HCT116 (cell line): ENCODE data around the gene RECK. TPM values are rescaled to one million over a fixed set of nuclear protein-coding genes. Genes with fewer than 3 reads are reported as not detected.

Experiments used
- ATAC-seq: fragments of 200-7000 bp; cut with Tn5 transposase; 2 replicates; pipeline ENCODE4 v1.9.1; 2020; ENCODE audit warnings: mild to moderate bottlenecking, moderate library complexity
- BruUV-seq: library from RNA; stranded (reverse); fragments of 400-500 nt; replicated peaks from 2 replicates; lab custom pipeline; 2021; lab: Mats Ljungman, UMichigan
- CTCF ChIA-PET: fragments of 300-600 bp; sonication (Branson Sonifier 250); formaldehyde crosslinking; loops from one replicate; lab custom pipeline; 2021; ENCODE audit warnings: antibody characterized with exemption; lab: Charles Lee
- POLR2A ChIA-PET: fragments of 300-600, 350-600 bp; sonication (Branson Sonifier 250); formaldehyde crosslinking; loops from one replicate; lab custom pipeline; 2021; ENCODE audit warnings: antibody characterized with exemption; lab: Charles Lee
- RAD21 ChIA-PET, 2 experiments: fragments of 300-600 bp; sonication (Branson Sonifier 250); formaldehyde crosslinking; loops; one replicate each; lab custom pipeline; 2023; ENCODE audit warnings: low total read pairs in 2 of 2; ENCODE audit not compliant: uncharacterized antibody in 2 of 2, unreplicated experiment in 2 of 2, low non-redundant PET in 1 of 2; lab: Charles Lee
- DNase-seq: peaks from one replicate; pipeline ENCODE4 v3.0.0-alpha.2; 2010; ENCODE audit warnings: low read depth, low spot score
- H2AFZ ChIP-seq: fragments of 200-600 bp; shearing (Covaris generic), sonication (generic); 2 replicates; pipeline ENCODE4 v1.6.1; 2017; ENCODE audit warnings: low read depth, mixed run types, mixed read lengths, antibody characterized with exemption, low read length; ENCODE audit not compliant: poor library complexity, severe bottlenecking
- H3K27ac ChIP-seq: 2 replicates; pipeline ENCODE4 v1.5.1; 2012; ENCODE audit warnings: low read depth, low read length
- H3K27me3 ChIP-seq: fragments of 200-600 bp; sonication (generic); 2 replicates; pipeline ENCODE4 v1.6.1; 2016; ENCODE audit warnings: mixed run types, low read length, mixed read lengths; ENCODE audit not compliant: insufficient read depth
- H3K36me3 ChIP-seq, 2 experiments: fragments of 200-500 bp in 1 of 2; fragments of 200-600 bp in 1 of 2; sonication (Bioruptor generic) in 1 of 2; sonication (generic) in 1 of 2; 2 replicates each; pipeline versions ENCODE4 v1.5.1 to v1.6.1; 2014 to 2016; ENCODE audit warnings: low read length in 2 of 2, inconsistent platforms in 1 of 2, mixed read lengths in 1 of 2, mixed run types in 1 of 2; ENCODE audit not compliant: insufficient read depth in 2 of 2, control insufficient read depth in 1 of 2
- H3K4me1 ChIP-seq, 2 experiments: fragments of 200-600 bp in 1 of 2; sonication (generic) in 1 of 2; 2 replicates each; pipeline versions ENCODE4 v1.5.1 to v1.6.1; 2012 to 2017; ENCODE audit warnings: low read length in 2 of 2, inconsistent platforms in 1 of 2, mild to moderate bottlenecking in 1 of 2, mixed read lengths in 1 of 2, mixed run types in 1 of 2, moderate library complexity in 1 of 2; ENCODE audit not compliant: insufficient read depth in 2 of 2, control insufficient read depth in 1 of 2
- H3K4me2 ChIP-seq: fragments of 200-600 bp; sonication (generic); 2 replicates; pipeline ENCODE4 v1.6.1; 2017; ENCODE audit warnings: mixed run types, low read length, mixed read lengths
- H3K4me3 ChIP-seq, 2 experiments: fragments of 200-600 bp in 1 of 2; sonication (generic) in 1 of 2; replicated peaks in 1 of 2; 2 replicates each; pipeline ENCODE4 v1.5.1; 2011 to 2016; ENCODE audit warnings: low read length in 2 of 2, control low read depth in 1 of 2, low read depth in 1 of 2, mild to moderate bottlenecking in 1 of 2, mixed read lengths in 1 of 2, mixed run types in 1 of 2
- H3K79me2 ChIP-seq: fragments of 200-600 bp; sonication (generic); 2 replicates; pipeline ENCODE4 v1.6.1; 2017; ENCODE audit warnings: mild to moderate bottlenecking, mixed run types, low read length, moderate library complexity, mixed read lengths; ENCODE audit not compliant: insufficient read depth
- H3K9ac ChIP-seq: fragments of 200-600 bp; sonication (generic); 2 replicates; pipeline ENCODE4 v1.6.1; 2016; ENCODE audit warnings: low read length, mixed read lengths
- H3K9me2 ChIP-seq: fragments of 200-600 bp; sonication (generic), shearing (Covaris generic); 2 replicates; pipeline ENCODE4 v1.6.1; 2017; ENCODE audit warnings: mixed run types, mild to moderate bottlenecking, moderate library complexity; ENCODE audit not compliant: insufficient read depth
- H3K9me3 ChIP-seq, 2 experiments: fragments of 200-500 bp in 1 of 2; fragments of 200-600 bp in 1 of 2; sonication (Bioruptor generic) in 1 of 2; sonication (generic) in 1 of 2; 2 replicates each; pipeline ENCODE4 v1.6.1; 2014 to 2017; ENCODE audit warnings: low read length in 2 of 2, mixed read lengths in 2 of 2, inconsistent platforms in 1 of 2, low read depth in 1 of 2, mild to moderate bottlenecking in 1 of 2, mixed run types in 1 of 2, moderate library complexity in 1 of 2; ENCODE audit not compliant: control insufficient read depth in 1 of 2, insufficient read depth in 1 of 2
- H4K20me1 ChIP-seq: fragments of 200-600 bp; sonication (generic), shearing (Covaris generic); 2 replicates; pipeline ENCODE4 v1.6.1; 2017; ENCODE audit warnings: mixed run types, mild to moderate bottlenecking, moderate library complexity; ENCODE audit not compliant: insufficient read depth
- CEBPB ChIP-seq: IDR thresholded peaks from 2 replicates; pipeline ENCODE4 v1.6.1; 2012; ENCODE audit warnings: low read depth
- EZH2phosphoT487 ChIP-seq: fragments of 200-600 bp; IDR thresholded peaks from 2 replicates; pipeline ENCODE4 v1.6.1; 2018; ENCODE audit warnings: antibody characterized with exemption, borderline replicate concordance
- POLR2AphosphoS5 ChIP-seq: IDR thresholded peaks from 2 replicates; pipeline ENCODE4 v1.6.1; 2011; ENCODE audit warnings: mild to moderate bottlenecking, low read depth, low read length, moderate library complexity
- SP1 ChIP-seq: IDR thresholded peaks from 2 replicates; pipeline ENCODE4 v1.6.1; 2012; ENCODE audit warnings: low read depth
- TCF7L2 ChIP-seq: IDR thresholded peaks from 2 replicates; pipeline ENCODE4 v1.7.0; 2011; ENCODE audit warnings: borderline replicate concordance, inconsistent platforms; ENCODE audit not compliant: insufficient read depth, insufficient read length; ENCODE audit errors: extremely low read depth
- ZBTB33 ChIP-seq: IDR thresholded peaks from 2 replicates; pipeline ENCODE4 v1.6.1; 2011; ENCODE audit warnings: mild to moderate bottlenecking, low read length, moderate library complexity; ENCODE audit not compliant: insufficient replicate concordance; ENCODE audit errors: extremely low read depth
- intact Hi-C: fragments of 100-400 bp; cut with micrococcal nuclease; formaldehyde crosslinking; loops from 2 replicates; pipeline ENCODE4 v1.10.0; 2022
- total RNA-seq: library from RNA; stranded (reverse); gene quantifications from one replicate; pipeline ENCODE4 v1.2.1, GENCODE V29; 2021; ENCODE audit not compliant: unreplicated experiment
- TF ChIP-seq, protein P1 (sequence below): IDR thresholded peaks from 2 replicates; pipeline ENCODE4 v1.6.1; 2012

The RECK gene
- total RNA-seq, 1 experiment from 2014 or later: 3.8 TPM

DNA sequence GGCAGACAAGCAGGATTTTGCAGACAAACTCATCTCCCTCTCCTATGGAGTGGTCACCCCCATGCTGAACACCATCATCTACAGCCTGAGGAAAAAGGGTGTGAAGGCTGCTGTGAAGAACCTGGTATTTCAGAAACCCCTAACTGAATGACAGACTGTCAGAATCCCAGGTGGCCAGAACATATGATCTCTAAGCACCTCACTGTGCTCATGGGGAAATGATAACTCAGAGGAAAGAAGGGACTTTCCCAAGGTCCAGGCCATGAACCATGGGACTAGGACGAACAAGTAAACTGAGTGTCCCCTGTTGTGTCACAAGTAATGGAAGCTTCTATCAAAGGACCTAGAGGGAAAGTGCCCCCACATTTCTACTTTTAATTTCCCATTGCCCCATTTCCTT, 14.7 kb upstream of the RECK start:
- ChIA-PET RAD21 (no interaction called here), CTCF (interaction anchor here (0.6 to 2.9 kb wide), 4 partner anchors 13 to 942 kb away, joined by 3 to 46 read pairs (median 4); partner anchors contain the start of gene FANCG), POLR2A (no interaction called here)
- TF ChIP-seq SP1 (no peak), CEBPB (no peak), TCF7L2 (no peak), POLR2AphosphoS5 (no peak), ZBTB33 (no peak), EZH2phosphoT487 (no peak)
- TF ChIP-seq, protein P1, sequence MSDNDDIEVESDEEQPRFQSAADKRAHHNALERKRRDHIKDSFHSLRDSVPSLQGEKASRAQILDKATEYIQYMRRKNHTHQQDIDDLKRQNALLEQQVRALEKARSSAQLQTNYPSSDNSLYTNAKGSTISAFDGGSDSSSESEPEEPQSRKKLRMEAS: no peak
- Histone ChIP-seq H3K4me2 (no peak overlapping the region), H3K9me3 (no peaks in the 10 kb centered on the region), H4K20me1 (no peaks in the 10 kb centered on the region), H2AFZ (no peak overlapping the region), H3K4me3 (no peak overlapping the region), H3K4me1 (no peaks in the 10 kb centered on the region), H3K27me3 (no peaks in the 10 kb centered on the region), H3K9ac (no peak overlapping the region), H3K27ac (no peak overlapping the region), H3K79me2 (no peaks in the 10 kb centered on the region), H3K9me2 (no peaks in the 10 kb centered on the region), H3K36me3 (no peaks in the 10 kb centered on the region)
- intact Hi-C loops: loop anchor here (2.0 kb wide), 1 partner anchor 13 kb away; no protein-coding TSS in a partner anchor
- BruUV-seq: no TSS peak
- ATAC-seq: no peak
- no peak for DNase-seq
